HG03108 (cell line): ENCODE results near the gene RBM22.
A peak's percentile ranks its signal among the peaks of the same experiment; 100 is the strongest.

Experiments used
- ATAC-seq: cut with Tn5 transposase; IDR thresholded peaks from one replicate; pipeline ENCODE4 v1.9.1; 2021; ENCODE audit warnings: moderate library complexity; ENCODE audit not compliant: unreplicated experiment

RBM22 gene

DNA sequence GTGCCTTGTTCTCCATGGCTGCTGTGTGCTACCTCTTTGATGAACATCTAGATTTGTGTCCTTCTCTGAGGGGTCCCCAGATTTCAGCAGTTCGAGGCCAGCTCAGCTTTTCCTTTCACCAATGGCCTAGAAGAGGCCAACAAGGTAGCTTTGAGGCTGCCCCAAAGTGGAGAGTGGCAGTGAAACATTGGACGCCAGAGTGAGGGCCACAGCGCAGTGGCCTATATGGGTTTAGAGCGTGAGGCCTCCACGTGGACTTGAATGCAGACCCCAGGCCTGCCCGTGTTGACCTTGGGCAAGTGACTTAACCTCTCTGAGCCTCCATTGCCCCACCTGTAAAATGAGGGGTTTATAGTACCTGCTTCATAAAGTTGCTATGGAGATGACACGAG, 28.0 kb downstream of the RBM22 start:
- ATAC-seq, result no peak

- ATAC-seq, result no peak
Observed at GRCh38 chr5:150672237-150672883, 28.5 kb downstream of the RBM22 start.

GRCh38 chr5:150671509-150672236, 29.2 kb downstream of the RBM22 start:
- ATAC-seq, result no peak

DNA sequence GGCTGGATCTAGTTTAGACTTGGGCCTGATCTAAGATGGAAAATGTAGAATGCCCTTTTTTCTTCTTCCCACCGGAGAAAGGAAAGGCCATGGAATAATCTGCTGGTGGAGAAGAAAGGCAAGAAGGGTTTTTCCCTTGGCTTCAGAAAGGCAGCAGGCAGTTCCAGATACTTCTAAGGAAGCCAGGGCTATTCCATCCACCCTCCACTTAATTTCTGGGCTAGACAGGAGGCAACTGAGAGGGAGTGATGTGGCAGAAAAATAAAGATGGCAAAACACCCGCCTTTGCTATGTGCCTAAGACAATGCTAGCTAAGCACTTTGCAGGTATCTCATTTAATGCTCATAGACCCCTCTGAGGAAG, 29.9 kb downstream of the RBM22 start:
- ATAC-seq, result no peak

DNA sequence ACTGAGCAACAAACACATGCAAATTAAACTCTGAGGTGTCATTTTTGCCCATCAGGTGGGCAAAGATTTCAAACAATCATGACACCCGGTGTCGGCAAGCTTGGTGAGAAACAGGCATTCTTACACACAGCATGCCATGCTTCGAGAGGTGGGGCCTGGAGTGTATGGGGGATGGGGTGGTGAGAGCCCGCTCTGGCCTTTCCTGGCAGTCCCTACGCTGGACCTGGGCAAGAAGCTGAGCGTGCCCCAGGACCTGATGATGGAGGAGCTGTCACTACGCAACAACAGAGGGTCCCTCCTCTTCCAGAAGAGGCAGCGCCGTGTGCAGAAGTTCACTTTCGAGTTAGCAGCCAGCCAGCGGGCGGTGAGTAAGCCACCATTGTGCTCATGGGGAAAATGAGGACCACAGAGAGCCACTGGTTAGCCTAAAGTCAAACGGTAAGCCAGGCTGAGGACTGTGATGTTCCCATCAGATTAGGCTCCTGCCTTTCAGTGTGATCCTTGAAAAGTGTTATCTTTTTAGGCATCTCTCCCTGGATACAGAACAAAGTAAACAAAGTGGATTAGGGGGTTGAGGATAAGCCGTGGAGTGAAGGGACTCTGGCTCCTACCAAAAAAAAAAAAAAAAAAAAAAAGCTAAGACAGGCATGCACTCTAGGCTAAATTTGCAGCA, 30.5 kb downstream of the RBM22 start:
- ATAC-seq, result no peak

DNA sequence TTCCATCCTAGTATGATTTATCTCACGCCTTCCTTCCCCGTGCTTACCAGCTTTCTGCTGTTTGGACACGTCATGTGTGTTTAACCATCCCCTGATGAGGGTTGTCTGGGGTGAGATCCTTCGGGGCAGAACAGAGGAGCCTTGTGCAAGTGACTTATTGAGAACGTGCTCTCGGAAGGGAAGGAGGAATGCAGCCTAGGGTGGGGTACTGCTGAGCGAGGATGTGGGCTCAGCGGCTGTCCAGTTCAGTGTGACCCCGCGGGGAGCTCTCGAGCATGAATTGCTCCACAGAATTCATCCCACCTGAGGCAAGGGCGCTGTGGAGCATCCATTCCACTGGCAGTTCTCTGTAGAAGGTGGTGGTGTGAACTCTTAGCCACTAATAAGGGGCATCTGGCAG, 35.8 kb downstream of the RBM22 start:
- no peak for ATAC-seq

- no peak for ATAC-seq
Observed at GRCh38 chr5:150663936-150664335, 36.9 kb downstream of the RBM22 start.

GRCh38 chr5:150662731-150663516, 37.9 kb downstream of the RBM22 start:
- no peak for ATAC-seq

DNA sequence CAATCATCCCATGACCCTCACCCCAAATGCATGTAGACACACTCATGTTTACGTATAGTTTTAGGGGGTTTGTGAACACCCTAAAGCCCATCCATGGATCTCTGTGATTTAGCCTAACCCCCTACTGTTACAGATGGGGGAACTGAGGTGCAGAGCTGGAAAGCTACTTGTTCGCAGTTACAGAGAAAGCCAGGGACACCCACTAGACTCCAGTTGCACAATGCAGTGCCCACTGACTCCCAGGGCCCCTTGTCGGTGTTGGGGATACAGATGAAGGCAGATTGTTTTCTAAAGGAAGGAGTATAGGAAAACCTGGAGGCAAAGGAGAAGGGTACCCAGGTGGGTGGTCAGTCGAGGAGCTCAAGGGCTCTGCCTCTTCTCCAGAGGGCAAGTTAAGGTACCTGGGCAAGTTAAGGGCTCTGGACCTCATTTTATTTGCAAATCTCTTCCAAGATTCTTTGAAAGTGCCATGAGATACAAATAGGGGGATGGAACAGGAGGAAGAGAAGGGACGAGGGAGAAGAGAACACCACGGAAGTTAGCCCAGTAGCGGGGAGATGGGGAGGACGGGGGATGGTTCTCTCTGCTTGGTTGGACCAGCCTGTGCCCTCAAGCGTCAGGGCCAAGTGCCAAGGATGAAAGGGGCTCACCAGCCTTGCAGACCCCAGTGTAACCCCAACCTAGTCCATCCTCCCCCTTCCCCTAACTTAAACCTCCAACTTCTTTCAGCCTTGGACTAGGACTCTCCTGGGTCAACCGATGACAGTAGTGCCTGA, 38.9 kb downstream of the RBM22 start:
- ATAC-seq, result no peak

DNA sequence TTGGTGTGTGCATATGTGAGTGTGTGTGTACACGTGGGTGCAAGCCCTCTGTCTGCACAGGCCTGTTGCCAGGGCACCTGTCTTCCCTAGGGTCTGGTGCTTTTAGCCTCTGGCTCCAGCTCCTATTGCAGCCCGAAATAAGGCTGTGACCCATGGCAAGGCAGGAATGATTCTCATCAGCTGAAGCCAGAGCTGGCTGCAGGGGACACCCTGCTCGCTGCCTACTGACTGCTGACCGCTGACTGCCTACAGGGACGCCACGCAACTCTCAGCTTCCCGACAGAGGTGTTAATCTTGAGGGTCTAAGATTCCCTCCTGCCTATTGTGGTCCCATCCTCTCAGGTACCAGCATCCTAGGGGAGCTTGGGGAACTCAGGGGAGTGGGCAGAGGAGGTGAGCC, 39.8 kb downstream of the RBM22 start, which contains the start of gene MYOZ3:
Gene MYOZ3, plus strand, starts transcription at position 166 of the 400 bp plus-strand sequence. CDS start 1,691 bp downstream, outside the sequence.
- no peak for ATAC-seq

GRCh38 chr5:150660108-150660831, 40.6 kb downstream of the RBM22 start:
- no peak for ATAC-seq

DNA sequence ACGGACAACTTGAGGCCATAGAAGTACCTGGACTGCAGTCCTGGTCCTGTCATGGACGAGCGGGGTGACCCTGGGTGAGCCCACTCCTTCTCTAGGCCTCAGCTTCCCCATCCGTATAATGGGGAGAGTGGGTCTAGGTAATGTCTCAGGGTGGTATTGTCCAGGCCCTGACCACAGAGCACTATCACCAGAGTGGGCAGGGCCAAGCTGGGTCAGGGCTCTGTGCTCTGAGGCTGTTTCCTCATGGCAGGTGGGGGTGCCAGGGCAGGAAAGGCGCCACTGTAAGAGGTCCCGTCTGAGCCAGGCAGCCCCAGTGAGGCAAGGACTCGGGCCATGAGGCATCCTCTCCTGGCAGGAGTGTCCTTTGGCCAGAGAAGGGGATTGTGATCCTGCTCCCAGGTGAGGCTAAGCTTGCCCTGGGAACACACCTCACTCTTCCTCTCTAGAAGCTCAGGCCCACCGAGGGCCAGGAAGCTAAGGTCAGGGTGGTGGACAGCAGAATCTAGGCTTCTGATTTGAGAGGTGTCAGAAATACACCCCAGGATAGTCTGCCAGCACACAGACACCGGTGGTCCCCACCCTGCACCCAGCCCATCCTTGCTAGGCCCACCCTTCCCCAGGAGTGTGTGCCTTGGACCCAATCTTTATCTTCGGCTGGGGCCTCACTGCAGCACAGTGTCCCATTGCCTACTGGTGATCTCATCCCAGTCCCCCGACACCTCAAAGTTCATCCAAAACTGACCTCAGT, 41.3 kb downstream of the RBM22 start:
- no peak for ATAC-seq

GRCh38 chr5:150658699-150659265, 42.1 kb downstream of the RBM22 start:
- no peak for ATAC-seq

DNA sequence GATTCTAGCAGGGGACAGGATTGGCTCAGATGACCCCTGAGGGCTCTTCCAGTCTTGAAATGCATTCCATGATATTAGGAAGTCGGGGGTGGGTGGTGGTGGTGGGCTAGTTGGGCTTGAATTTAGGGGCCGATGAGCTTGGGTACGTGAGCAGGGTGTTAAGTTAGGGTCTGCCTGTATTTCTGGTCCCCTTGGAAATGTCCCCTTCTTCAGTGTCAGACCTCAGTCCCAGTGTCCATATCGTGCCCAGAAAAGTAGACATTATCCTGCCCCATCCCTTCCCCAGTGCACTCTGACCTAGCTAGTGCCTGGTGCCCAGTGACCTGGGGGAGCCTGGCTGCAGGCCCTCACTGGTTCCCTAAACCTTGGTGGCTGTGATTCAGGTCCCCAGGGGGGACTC, 42.7 kb downstream of the RBM22 start:
- no peak for ATAC-seq

DNA sequence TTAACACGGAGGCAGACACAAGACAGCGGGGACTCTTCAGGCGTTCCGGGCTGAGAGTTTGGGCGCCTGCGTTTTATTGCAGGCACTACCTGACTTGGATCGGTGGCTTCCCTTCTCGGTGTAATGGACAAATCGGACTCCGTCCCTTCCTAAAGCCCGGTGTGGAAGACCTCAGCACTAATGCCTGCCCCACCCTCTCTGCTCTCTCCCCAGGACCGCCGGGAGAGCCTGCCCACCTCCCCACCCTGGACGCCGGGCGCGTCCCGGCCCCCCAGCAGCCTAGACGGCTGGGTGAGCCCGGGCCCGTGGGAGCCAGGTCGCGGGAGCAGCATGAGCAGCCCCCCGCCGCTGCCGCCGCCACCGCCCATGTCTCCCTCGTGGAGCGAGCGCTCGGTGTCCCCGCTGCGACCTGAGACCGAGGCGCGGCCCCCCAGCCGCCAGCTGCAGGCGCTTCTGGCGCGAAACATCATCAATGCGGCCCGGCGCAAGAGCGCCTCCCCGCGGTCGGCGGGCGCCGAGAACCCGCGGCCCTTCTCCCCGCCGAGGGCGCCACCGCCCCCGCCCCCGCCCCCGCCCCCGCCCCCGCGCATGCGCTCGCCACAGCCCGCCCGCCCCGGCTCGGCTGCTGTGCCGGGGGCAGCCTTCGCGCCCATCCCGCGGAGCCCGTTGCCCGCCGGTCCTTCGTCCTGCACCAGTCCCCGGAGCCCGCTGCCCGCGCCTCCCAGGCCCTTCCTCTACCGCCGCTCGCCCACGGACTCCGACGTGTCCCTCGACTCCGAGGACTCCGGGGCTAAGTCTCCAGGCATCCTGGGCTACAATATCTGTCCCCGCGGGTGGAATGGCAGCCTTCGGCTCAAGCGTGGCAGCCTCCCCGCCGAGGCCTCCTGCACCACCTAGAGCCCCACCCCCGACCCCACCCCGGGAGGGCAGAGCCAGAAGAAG, 44.4 kb downstream of the RBM22 start:
- peak; percentile 71 for ATAC-seq

DNA sequence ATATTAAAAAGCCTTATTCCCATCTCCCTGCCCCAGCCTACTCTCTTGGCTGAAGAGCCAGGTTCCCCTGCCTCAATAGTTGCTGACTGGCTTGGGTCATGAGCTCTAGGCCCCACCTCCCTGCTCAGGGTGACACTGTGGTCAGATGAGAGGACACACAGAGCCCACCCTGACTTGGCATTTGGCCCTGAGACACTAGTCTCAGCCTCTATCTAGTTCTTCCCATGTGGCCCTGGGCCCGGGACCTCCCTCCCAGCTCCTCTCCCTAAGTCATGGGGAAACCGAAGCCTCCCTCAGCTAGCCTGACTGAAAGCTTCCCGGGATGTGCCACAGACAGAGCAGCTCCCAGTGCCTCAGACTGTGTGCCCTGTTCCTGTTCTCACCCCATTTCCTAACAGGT, 45.6 kb downstream of the RBM22 start:
- ATAC-seq, result no peak

DNA sequence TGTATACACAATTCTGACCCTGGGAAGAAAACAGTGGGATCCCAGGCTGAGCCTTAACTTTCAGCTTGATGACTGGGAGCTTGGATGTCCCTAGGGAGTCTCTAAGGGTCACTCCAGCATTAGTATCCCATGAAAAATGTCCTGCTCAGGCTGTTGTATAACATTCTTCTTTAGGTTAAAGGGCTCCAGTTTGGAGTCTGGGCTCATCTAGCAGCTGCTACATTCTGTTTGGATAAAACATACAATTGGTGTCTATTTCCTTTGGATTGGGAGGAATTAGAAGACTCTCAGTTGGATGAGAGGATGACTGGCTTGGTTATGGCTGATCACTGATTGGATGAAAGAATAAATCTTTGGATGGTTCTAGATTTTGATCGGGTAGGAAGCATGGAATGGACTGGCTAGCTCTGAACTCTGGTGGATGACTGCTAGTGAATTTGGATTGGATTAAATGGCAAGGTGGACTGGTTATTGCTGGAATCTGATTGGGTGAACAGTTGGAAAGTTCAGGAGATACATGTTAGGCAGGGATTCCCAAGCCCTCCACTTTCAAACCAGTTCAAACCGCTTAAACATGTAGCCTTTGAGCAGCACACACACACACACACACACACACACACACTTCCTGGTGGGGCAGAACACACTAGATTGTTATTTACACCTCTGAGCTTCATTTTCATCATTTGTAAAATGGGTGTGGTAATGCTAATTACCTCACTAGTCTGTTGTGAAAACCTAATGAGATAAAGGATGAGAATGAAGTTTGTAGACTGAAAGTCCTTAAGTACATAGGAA, 46.9 kb downstream of the RBM22 start:
- no peak for ATAC-seq
